Breast epithelium (tissue), 3 donors: ENCODE results near the gene BLOC1S3.

Source experiments
- CTCF ChIP-seq, 3 donors: fragments of 450-650 bp; IDR thresholded peaks; one replicate each; pipeline ENCODE4 v1.5.1; 2016 to 2017; ENCODE audit warnings: antibody characterized with exemption in 3 of 3, mild to moderate bottlenecking in 3 of 3, moderate library complexity in 3 of 3
- POLR2A ChIP-seq: fragments of 450-650 bp; IDR thresholded peaks from one replicate; pipeline ENCODE4 v1.6.1; 2016; ENCODE audit warnings: antibody characterized with exemption, mild to moderate bottlenecking, moderate library complexity
- POLR2AphosphoS5 ChIP-seq, 3 donors: sonication (generic); formaldehyde crosslinking; IDR thresholded peaks; one replicate each; pipeline ENCODE4 v1.6.1; 2017; ENCODE audit warnings: antibody characterized with exemption in 3 of 3

GRCh38 chr19:45159210-45159970 is 19.2 kb upstream of the BLOC1S3 start:
- TF ChIP-seq CTCF (IDR thresholded peaks at IDR 0.05) (no peak), POLR2AphosphoS5 (IDR thresholded peaks at IDR 0.05) (no peak), POLR2A (no peak)
